GM21825 (cell line): ENCODE results near the gene SAMSN1.
"Not testable (repeated sequence)": the region's sequence is repeated elsewhere in the genome, so short reads cannot be mapped to it uniquely, and the experiment has no call there.

Experiments
- ATAC-seq: cut with Tn5 transposase; IDR thresholded peaks from one replicate; pipeline ENCODE4 v1.9.1; 2021; ENCODE audit warnings: mild to moderate bottlenecking, moderate library complexity; ENCODE audit not compliant: unreplicated experiment

The SAMSN1 gene

DNA sequence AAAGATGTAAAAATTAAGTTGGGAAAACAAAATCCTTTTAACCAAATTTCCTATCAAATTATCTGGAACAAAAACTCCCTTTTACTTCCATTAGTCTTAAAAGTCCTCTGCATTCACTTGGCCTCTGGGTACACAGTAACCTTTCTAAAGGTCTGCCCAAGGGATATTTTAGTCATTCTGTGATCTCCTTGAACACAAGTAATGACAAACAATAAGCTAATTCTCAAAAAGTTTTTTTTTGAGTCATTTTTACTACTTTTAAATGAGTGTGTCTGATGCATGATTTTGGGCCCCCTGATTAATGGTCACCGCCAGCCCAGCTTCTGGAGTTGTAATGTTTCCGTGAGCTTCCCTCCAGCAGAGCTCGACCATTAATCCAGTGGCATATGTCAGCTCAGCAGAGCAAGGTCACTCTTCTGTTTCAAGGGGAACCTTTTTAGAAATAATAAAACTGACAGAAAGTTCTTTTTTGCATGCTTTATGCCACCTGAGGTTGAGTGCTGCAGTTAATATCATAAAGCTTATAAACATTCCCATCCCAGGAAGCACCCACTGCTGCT is 14.3 kb downstream of the SAMSN1 start:
- ATAC-seq: no peak

DNA sequence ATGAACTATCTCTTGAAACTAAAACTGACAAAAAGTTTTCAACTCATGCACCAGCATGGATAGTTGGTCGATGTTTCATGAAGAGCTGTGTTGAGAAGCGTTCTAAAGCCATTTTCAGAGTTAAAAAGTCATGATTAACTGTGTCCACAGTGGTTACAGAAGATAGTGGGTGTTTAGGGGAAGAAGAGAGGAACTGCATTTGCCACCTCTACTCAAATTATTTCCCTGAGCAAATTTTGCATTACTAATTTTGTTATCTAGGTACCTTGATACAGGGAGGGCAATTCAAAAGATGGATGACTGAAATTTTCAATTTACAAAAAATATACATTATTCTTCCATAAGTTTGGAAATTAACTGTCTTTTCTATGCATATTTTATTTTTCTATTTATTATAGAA is 15.5 kb downstream of the SAMSN1 start:
- no peak for ATAC-seq

DNA sequence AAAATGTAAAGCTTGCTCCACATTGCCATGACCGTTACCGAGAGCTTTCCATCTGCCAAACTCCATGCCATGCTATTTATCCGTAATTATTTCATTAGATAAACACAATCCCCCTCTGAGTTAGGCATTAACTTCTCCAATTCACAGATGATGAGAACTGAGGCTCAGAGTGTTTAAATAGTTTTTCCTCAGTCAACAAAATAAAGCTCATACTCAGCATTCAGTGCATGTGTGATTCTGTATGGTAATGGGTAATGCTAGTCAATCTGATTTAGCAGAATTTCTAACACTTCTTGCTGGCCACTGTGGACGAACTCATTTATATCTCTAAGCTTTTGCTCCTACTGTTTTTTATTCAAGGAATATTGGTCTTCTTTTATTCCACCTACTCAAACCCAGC is 17.3 kb downstream of the SAMSN1 start:
- ATAC-seq: no peak

DNA sequence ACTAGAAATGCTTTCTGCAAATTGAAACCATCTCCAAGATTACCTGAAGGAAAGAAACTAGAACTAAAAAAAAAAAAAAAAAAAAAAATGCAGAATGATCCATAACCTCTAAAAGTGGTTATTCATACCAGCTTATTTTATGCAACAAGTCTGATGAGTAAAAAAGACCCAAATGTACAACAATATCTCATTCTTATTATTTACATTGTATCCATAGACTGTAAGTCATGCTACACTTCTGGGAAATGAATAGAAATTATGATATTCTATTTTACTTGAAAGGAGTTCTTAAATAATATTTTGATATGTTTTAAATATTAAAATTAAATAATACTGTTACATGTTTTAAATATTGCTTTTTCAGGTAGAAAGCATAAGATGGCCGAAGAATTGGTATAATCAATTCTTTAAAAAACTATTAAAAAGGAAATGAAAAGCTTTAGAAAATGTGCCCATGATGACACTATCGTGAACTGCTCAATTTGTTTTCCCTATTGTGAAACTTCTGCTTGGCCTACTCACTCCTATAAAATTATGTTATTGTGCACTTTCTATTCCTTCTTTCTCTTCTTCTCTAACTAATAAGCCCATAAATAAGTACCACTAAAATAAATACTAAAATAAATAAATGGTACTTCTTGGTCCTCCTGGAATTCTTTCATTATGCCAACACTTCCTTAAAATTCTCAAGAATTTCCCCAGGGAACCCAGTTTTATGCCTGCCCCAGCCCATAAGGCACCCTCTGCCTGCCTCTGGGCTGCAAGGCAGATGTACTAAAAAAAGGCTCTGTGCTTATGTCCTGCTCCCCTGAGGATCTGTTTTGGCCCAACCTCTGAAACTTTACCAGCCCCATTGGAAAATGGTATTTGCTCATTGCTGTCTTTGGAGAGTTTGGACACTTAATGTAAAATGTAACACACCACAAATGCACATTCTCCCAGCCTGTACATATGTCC is 18.1 kb downstream of the SAMSN1 start:
- ATAC-seq: no peak

DNA sequence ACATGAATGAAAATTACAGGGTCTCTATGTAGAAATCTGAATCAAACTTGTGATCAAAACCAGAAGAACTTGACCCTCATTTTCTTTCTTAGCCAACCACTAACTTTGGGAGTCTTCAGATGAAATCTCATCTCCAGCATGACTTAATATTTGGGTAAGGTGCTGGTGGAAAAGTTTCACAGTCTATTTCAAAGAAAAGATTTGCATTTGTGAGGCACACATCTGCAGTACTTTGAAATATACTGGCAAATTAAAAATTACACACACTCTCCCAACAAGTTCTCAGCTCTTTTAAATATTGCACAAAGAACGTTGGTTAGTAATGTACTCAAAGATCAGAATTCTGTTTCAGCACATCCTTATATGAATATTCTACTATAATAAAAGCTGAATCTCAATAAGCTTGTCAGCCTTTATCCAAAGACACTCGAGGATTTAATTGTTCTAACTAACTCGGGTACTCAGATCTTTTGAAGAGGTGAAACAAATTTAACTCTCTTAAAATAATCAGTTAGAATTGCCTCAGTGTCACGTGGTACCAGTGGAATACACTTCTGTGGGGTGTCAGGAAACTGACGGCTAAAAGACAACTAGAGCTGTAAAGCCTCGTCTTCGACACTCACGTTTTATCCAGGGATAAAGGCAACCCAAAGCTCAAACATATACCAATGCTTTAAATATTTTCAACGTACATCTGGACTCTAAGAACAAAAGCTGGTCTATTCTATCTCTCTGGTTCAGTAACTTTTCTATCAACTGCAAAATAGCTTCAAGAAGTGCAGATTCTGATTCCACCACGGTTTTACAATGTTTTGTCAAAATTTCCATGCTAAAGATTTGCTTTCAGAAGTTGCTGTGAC is 19.0 kb downstream of the SAMSN1 start:
- ATAC-seq: no peak

DNA sequence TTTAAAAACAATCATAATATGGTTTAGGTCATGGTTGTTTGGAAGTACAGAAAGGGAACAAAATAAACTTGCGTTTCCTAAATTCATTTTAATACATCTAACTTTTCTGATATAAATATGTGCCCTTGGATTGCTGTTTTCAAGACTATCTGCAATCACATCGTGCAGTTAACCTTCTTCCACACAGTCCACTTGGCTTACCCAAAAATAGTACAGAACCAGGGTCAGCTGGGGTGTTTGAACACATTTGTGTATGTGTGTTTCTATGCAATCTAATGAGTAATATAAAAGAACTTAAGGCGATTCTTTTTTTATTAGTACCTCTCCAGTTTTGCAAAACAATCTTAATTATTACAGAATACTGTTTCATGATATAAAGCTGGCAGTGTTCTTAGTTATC is 19.9 kb downstream of the SAMSN1 start:
- ATAC-seq: no peak

DNA sequence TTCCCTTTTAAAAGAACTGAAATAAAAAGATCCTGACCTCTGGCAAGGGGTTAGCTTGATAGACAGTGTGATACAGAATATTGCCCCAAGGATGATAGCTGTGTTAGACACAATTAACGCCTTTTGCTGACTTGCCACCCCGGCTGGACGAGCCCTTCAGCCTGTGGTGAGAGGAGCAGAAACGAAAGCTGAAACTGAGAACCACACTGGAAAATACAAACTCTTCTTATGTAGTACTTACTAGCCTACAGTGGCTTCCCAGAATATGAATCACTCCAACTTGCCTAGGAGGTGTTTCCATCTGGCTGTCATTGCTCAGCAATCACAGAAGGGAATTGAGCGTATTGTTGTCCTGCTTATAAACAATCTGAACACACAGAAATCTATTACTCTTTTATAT is 22.9 kb downstream of the SAMSN1 start:
- ATAC-seq: peak; percentile 85

DNA sequence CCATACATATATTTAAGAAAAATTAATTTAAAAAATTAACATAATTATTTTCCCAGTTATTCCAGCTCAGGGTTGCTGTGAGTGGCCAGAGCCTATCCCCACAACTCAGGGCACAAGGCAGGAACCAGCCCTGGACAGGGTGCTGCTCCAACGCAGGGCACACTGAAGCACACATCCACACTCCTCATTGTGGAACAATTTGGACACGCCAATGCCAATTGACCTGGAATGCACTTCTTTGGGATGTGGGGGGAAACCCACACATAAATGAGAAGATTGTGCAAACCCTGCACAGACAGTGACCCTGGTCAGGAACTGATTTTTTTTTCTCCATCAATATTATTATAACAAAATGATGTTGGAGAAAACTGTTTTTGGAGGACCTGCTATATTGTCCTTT is 23.4 kb downstream of the SAMSN1 start:
- no peak for ATAC-seq

DNA sequence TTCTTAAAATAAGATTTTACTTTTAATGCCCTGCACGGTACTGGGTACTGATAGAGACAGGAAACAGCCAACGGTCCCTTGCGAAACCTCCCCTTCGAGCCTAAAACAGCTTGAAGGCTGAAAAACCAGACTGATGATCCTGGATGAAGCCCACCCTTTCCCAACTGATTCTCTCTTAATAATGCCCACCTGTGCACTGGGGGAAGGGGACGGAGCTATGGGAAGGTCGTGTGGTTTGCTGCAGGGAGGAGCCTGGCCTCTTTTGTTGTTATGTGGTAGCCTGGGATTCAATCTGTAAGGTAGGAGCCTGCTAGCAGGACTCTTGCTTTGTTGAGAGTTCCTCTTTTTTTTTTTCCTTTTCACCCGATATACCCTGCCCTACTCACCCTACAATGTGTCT is 25.6 kb downstream of the SAMSN1 start:
- ATAC-seq: no peak

DNA sequence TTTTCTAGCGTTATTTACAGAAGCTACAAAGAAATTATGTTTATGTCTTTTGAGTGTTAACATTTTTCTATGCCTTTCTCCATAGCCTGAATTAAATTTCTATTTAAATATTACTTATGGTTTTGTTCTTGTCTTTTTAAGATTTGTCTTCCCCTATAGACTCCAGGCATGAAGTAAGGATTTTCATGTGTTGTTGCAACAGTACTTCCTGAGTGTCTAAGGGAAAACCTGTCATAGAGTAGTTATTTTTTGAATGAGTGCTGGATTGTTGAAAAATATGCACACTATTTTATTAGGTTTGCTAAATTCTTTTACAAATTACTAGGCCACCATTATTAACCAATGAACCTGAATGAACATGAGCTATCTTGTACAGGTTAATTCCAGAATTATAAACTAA is 27.1 kb downstream of the SAMSN1 start:
- ATAC-seq: no peak

DNA sequence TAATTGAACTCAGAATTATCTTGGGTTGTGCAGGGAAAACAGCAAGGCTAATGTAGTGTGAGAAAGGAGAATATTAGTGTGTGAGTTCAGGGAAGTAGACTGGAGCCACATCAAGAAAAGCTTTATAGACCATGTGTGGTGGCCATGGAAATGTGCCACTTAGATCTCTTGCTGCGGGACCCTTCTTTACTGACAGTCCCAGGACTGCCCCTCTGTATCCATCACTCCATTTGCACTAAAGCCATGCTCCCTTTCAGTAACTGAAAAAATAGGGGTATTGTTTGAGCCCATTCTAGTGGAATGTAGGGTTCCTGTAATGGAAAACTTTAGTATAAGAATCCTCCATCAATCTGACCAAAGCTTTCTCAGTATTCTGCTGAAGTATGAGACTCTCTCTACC is 32.3 kb downstream of the SAMSN1 start:
- ATAC-seq: no peak

DNA sequence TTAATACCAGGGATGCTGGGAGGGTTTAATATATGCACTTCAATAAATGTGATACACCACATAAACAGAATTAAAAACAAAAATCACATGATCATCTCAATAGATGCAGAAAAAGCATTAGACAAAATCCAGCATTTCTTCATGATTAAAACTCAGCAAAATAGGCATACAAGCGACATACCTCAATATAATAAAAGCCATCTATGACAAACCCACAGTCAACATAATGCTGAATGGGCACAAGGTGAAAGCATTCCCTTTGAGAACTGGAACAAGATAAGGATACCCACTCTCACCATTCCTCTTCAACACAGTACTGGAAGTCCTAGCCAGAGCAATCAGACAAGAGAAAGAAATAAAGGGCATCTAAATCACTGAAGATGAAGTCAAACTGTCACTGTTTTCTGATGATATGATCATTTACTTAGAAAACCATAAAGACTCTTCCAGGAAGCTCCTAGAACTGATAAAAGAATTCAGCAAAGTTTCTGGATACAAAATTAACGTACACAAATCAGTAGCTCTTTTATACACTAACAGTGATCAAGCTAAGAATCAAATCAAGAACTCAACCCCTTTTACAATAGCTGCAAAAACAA is 39.2 kb downstream of the SAMSN1 start:
- not testable (repeated sequence) for ATAC-seq

DNA sequence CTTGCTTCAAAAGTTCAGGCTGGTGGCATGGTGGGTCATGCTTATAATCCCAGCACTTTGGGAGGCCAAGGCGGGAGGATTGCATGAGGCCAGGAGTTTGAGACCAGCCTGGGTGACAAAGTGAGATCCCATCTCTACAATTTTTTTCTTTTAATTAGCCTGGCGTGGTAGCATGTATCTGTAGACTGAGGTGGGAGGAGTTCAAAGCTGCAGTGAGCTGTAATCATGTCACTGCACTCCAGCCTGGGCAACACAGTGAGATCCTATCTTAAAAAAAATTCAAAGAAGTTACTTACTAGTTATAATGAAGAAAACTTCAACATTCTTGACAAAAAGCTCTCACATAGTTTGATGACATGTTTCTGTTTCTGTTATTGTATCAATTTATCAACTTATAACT is 45.2 kb downstream of the SAMSN1 start:
- no peak for ATAC-seq

DNA sequence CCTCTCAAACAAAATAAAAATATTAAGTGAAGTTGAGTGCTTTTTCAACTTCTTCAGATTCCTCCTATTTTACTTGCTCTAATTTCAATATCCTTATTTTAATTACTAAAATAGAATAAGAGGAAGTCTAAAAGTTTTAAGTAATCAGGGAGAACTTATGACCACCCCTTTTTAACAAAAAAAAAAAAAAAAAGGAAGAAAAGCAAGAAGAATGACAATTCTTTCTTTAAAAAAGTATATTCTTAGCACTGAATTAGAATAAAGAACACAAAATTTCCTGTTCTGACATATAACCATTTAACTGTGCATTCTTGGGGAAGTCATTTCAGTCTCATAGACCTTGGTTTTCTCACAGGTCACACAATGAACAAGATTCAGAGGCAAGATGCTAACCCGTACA is 46.8 kb downstream of the SAMSN1 start:
- ATAC-seq: no peak

DNA sequence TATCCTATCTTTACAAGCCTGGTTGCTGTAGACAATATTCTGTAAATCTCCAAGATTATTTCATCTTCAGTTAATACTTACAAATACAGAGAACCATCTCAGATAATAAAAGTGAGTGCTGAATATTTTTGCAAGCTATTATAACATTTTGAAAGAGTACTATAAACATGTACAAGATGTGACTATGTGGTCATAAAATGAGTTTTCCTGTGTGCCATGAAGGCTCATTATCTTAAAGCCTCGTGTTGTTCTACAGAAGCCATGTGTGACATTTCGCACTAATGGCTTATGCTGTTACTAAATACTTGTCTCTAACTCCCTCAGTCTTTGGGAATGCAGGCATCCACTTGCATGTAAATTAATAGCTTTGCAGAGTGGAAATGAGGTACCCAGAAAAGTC is 48.3 kb downstream of the SAMSN1 start:
- ATAC-seq: no peak

DNA sequence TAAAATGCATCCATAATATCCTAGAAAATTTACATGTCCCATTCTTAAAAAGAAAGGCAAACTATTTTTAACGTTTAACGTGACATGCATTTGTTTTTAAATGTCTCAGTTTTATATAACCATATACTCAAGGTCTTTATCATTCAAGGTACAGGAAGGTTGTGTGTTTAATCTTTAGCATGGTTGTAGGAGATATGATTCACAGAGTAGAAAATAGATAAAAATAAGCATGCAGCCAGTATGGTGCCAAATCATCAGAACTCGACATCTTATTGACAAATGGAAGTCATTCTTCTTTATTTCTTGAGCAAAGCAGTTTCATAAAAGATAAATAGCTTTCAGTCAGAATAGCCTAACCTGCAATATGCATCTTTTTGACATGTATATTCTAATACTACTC is 51.0 kb downstream of the SAMSN1 start:
- ATAC-seq: no peak

DNA sequence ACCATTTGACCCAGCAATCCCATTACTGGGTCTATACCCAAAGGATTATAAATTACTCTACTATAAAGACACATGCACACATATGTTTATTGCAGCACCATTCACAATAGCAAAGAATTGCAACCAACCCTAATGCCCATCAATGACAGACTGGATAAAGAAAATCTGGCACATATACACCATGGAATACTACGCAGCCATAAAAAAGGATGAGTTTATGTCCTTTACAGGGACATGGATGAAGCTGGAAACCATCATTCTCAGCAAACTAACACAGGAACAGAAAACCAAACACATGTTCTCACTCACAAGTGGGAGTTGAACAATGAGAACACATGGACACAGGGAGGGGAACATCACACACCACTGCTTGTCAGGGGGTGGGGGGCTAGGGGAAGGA is 51.9 kb downstream of the SAMSN1 start:
- not testable (repeated sequence) for ATAC-seq

DNA sequence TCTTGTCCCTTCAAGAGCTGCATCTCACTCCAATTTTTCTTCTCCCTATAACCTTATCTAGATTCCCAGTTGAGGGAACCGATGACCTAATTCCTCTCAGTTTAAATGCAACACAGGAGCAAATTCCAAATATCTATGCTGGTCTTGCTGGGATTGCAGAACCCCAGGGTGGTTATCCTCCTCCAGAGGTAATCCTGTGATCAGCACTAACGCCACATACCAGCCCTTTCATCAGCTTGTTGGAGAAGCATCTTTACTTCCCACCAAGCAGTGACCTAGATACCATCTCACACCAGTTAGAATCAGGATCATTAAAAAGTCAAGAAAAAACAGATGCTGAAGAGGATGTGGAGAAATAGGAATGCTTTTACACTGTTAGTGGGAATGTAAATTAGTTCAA is 52.4 kb downstream of the SAMSN1 start:
- no peak for ATAC-seq

DNA sequence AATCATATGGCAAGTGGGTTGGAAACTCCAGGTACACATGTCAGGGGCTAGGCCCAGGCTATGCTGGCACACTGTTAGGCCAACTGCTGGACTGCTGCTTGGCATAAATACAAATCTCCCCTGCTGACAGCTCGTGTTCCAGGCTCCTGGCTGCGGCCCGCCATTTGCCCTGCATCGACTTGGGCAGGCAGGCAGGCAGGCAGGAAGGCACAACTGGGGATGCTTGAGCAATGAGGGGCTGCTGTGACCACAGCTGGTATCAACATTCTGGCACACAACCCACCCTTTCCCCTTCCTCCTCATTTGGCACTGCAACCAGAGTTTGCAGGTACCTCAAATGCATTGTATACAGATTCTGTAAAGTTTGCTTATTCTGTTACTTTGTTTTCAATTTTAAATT is 53.2 kb downstream of the SAMSN1 start:
- no peak for ATAC-seq

DNA sequence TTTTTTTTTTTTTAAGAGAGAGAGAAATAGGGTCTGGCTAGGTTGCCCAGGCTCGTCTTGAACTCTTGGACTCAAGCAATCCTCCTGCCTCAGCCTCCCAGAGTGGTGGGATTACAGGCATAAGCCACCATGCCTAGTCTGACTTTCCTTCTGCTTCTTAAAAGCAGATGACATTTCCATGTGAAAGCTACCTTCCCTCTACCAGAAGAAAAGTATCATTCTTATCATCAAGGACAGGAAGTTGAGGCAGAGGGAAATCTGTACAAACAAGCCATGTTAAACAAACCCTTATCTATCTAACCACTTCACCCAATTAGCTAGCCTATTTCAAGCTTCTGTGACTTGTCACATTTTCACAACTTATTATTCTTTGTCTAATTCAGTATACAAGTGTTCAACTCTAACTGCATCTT is 54.8 kb downstream of the SAMSN1 start:
- ATAC-seq: no peak

DNA sequence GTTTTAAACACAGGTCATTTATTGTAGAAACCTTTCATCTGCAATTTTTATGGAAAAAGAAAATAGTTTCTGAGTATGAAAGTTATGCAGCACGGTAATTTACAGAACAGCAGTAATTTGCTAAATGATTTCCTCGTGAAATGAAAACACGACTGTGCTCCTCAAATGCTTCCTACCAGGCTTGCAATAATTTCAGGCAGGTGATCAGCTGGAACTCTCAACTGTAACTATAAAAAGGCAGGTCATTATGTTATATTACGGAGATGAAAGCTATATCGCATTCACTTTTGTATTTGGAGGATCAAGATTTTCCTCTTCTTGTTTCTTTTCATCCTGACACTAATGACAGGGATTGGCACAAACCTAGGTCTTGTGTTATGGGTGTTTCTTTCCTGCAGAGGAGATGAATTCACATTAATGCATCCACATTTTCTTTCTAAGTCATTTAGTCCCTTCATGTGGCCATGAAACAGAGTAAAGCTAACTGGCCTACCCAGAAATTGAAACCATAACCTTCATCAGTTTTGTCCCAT is 57.4 kb downstream of the SAMSN1 start:
- ATAC-seq: no peak
